ENCODE results near the gene FAM193A.

FAM193A gene

GRCh38 chr4:2689114-2689513 lies 152.7 kb downstream of the FAM193A start:
- H3K4me3 ChIP-seq (ENCODE audit: low read length), result no peak overlapping the region
- no peak overlapping the region for H3K9ac ChIP-seq (ENCODE audit: low read depth, low read length)
- H3K27me3 ChIP-seq (ENCODE audit: insufficient read depth, low read length), result no peaks in the 10 kb centered on the region
- no peak overlapping the region for H3K27ac ChIP-seq (ENCODE audit: low read length)
- no peaks in the 10 kb centered on the region for H3K4me1 ChIP-seq (ENCODE audit: insufficient read depth, low read length)
- peaks cover 91% of the 10 kb centered on the region for H3K36me3 ChIP-seq (ENCODE audit: insufficient read depth, low read depth, low read length)
- no peaks in the 10 kb centered on the region for H3K9me3 ChIP-seq (ENCODE audit: insufficient read depth, low read depth, low read length)

GRCh38 chr4:2689825-2690700 lies 153.6 kb downstream of the FAM193A start:
- H3K36me3 ChIP-seq (ENCODE audit: insufficient read depth, low read depth, low read length), result peaks cover 91% of the 10 kb centered on the region
- no peak overlapping the region for H3K27ac ChIP-seq (ENCODE audit: low read length)

GRCh38 chr4:2691313-2691712 lies 154.9 kb downstream of the FAM193A start:
- no peaks in the 10 kb centered on the region for H3K27me3 ChIP-seq (ENCODE audit: insufficient read depth, low read length)
- H3K9ac ChIP-seq (ENCODE audit: low read depth, low read length), result no peak overlapping the region
- no peaks in the 10 kb centered on the region for H3K9me3 ChIP-seq (ENCODE audit: insufficient read depth, low read depth, low read length)
- H3K36me3 ChIP-seq (ENCODE audit: insufficient read depth, low read depth, low read length), result peaks cover 88% of the 10 kb centered on the region
- no peak overlapping the region for H3K4me3 ChIP-seq (ENCODE audit: low read length)
- no peaks in the 10 kb centered on the region for H3K4me1 ChIP-seq (ENCODE audit: insufficient read depth, low read length)
- H3K27ac ChIP-seq (ENCODE audit: low read length), result no peak overlapping the region

More at GRCh38 chr4:2689825-2690700, 153.6 kb downstream of the FAM193A start:
- H3K9ac ChIP-seq (ENCODE audit: low read depth, low read length), result no peak overlapping the region
- no peak overlapping the region for H3K4me3 ChIP-seq (ENCODE audit: low read length)
- H3K4me1 ChIP-seq (ENCODE audit: insufficient read depth, low read length), result no peaks in the 10 kb centered on the region
- no peaks in the 10 kb centered on the region for H3K27me3 ChIP-seq (ENCODE audit: insufficient read depth, low read length)
- H3K9me3 ChIP-seq (ENCODE audit: insufficient read depth, low read depth, low read length), result no peaks in the 10 kb centered on the region

GRCh38 chr4:2691952-2692435 lies 155.5 kb downstream of the FAM193A start:
- no peaks in the 10 kb centered on the region for H3K4me1 ChIP-seq (ENCODE audit: insufficient read depth, low read length)
- H3K4me3 ChIP-seq (ENCODE audit: low read length), result no peak overlapping the region
- no peak overlapping the region for H3K27ac ChIP-seq (ENCODE audit: low read length)
- no peaks in the 10 kb centered on the region for H3K27me3 ChIP-seq (ENCODE audit: insufficient read depth, low read length)
- peaks cover 88% of the 10 kb centered on the region for H3K36me3 ChIP-seq (ENCODE audit: insufficient read depth, low read depth, low read length)
- no peak overlapping the region for H3K9ac ChIP-seq (ENCODE audit: low read depth, low read length)
- no peaks in the 10 kb centered on the region for H3K9me3 ChIP-seq (ENCODE audit: insufficient read depth, low read depth, low read length)

GRCh38 chr4:2694691-2695090 lies 158.2 kb downstream of the FAM193A start:
- H3K36me3 ChIP-seq (ENCODE audit: insufficient read depth, low read depth, low read length), result peaks cover 94% of the 10 kb centered on the region
- no peak overlapping the region for H3K4me3 ChIP-seq (ENCODE audit: low read length)
- H3K9me3 ChIP-seq (ENCODE audit: insufficient read depth, low read depth, low read length), result no peaks in the 10 kb centered on the region
- no peaks in the 10 kb centered on the region for H3K4me1 ChIP-seq (ENCODE audit: insufficient read depth, low read length)
- no peak overlapping the region for H3K27ac ChIP-seq (ENCODE audit: low read length)
- no peaks in the 10 kb centered on the region for H3K27me3 ChIP-seq (ENCODE audit: insufficient read depth, low read length)
- H3K9ac ChIP-seq (ENCODE audit: low read depth, low read length), result no peak overlapping the region

GRCh38 chr4:2695346-2696060 lies 159.1 kb downstream of the FAM193A start:
- Histone ChIP-seq H3K4me3 (ENCODE audit: low read length) (no peak overlapping the region), H3K9ac (ENCODE audit: low read depth, low read length) (no peak overlapping the region), H3K9me3 (ENCODE audit: insufficient read depth, low read depth, low read length) (no peaks in the 10 kb centered on the region), H3K36me3 (ENCODE audit: insufficient read depth, low read depth, low read length) (peaks cover 94% of the 10 kb centered on the region), H3K27ac (ENCODE audit: low read length) (no peak overlapping the region), H3K27me3 (ENCODE audit: insufficient read depth, low read length) (no peaks in the 10 kb centered on the region), H3K4me1 (ENCODE audit: insufficient read depth, low read length) (no peaks in the 10 kb centered on the region)

GRCh38 chr4:2696423-2696822 lies 160.0 kb downstream of the FAM193A start:
- H3K27ac ChIP-seq (ENCODE audit: low read length), result no peak overlapping the region
- no peaks in the 10 kb centered on the region for H3K27me3 ChIP-seq (ENCODE audit: insufficient read depth, low read length)
- no peak overlapping the region for H3K4me3 ChIP-seq (ENCODE audit: low read length)
- peaks cover 94% of the 10 kb centered on the region for H3K36me3 ChIP-seq (ENCODE audit: insufficient read depth, low read depth, low read length)
- H3K9ac ChIP-seq (ENCODE audit: low read depth, low read length), result no peak overlapping the region
- H3K9me3 ChIP-seq (ENCODE audit: insufficient read depth, low read depth, low read length), result no peaks in the 10 kb centered on the region
- no peaks in the 10 kb centered on the region for H3K4me1 ChIP-seq (ENCODE audit: insufficient read depth, low read length)

GRCh38 chr4:2697995-2698414 lies 161.6 kb downstream of the FAM193A start:
- no peak overlapping the region for H3K27ac ChIP-seq (ENCODE audit: low read length)
- peaks cover 97% of the 10 kb centered on the region for H3K36me3 ChIP-seq (ENCODE audit: insufficient read depth, low read depth, low read length)
- no peaks in the 10 kb centered on the region for H3K4me1 ChIP-seq (ENCODE audit: insufficient read depth, low read length)
- no peak overlapping the region for H3K4me3 ChIP-seq (ENCODE audit: low read length)
- H3K27me3 ChIP-seq (ENCODE audit: insufficient read depth, low read length), result no peaks in the 10 kb centered on the region
- H3K9me3 ChIP-seq (ENCODE audit: insufficient read depth, low read depth, low read length), result no peaks in the 10 kb centered on the region
- no peak overlapping the region for H3K9ac ChIP-seq (ENCODE audit: low read depth, low read length)

- H3K4me1 ChIP-seq (ENCODE audit: insufficient read depth, low read length), result no peaks in the 10 kb centered on the region
- H3K9me3 ChIP-seq (ENCODE audit: insufficient read depth, low read depth, low read length), result no peaks in the 10 kb centered on the region
- no peak overlapping the region for H3K27ac ChIP-seq (ENCODE audit: low read length)
- peaks cover 97% of the 10 kb centered on the region for H3K36me3 ChIP-seq (ENCODE audit: insufficient read depth, low read depth, low read length)
- H3K9ac ChIP-seq (ENCODE audit: low read depth, low read length), result no peak overlapping the region
- H3K27me3 ChIP-seq (ENCODE audit: insufficient read depth, low read length), result no peaks in the 10 kb centered on the region
- no peak overlapping the region for H3K4me3 ChIP-seq (ENCODE audit: low read length)
These were observed 162.1 kb downstream of the FAM193A start for GRCh38 chr4:2698504-2698903.

- Histone ChIP-seq H3K4me1 (ENCODE audit: insufficient read depth, low read length) (no peaks in the 10 kb centered on the region), H3K27me3 (ENCODE audit: insufficient read depth, low read length) (no peaks in the 10 kb centered on the region), H3K9ac (ENCODE audit: low read depth, low read length) (no peak overlapping the region), H3K27ac (ENCODE audit: low read length) (no peak overlapping the region), H3K4me3 (ENCODE audit: low read length) (no peak overlapping the region), H3K36me3 (ENCODE audit: insufficient read depth, low read depth, low read length) (peaks cover 95% of the 10 kb centered on the region), H3K9me3 (ENCODE audit: insufficient read depth, low read depth, low read length) (no peaks in the 10 kb centered on the region)
These were observed 162.6 kb downstream of the FAM193A start for GRCh38 chr4:2698951-2699505.

GRCh38 chr4:2699534-2699933 lies 163.1 kb downstream of the FAM193A start:
- Histone ChIP-seq H3K36me3 (ENCODE audit: insufficient read depth, low read depth, low read length) (peaks cover 93% of the 10 kb centered on the region), H3K9me3 (ENCODE audit: insufficient read depth, low read depth, low read length) (no peaks in the 10 kb centered on the region), H3K27me3 (ENCODE audit: insufficient read depth, low read length) (no peaks in the 10 kb centered on the region), H3K27ac (ENCODE audit: low read length) (no peak overlapping the region), H3K4me3 (ENCODE audit: low read length) (no peak overlapping the region), H3K4me1 (ENCODE audit: insufficient read depth, low read length) (no peaks in the 10 kb centered on the region), H3K9ac (ENCODE audit: low read depth, low read length) (no peak overlapping the region)

Data from iPS-20b (cell line).